GM21825 (cell line): ENCODE results near the gene EVC.

ENCODE experiments used
- ATAC-seq: cut with Tn5 transposase; IDR thresholded peaks from one replicate; pipeline ENCODE4 v1.9.1; 2021; ENCODE audit warnings: mild to moderate bottlenecking, moderate library complexity; ENCODE audit not compliant: unreplicated experiment

The EVC gene

GRCh38 chr4:5753766-5754528, 42.9 kb downstream of the EVC start:
- no peak for ATAC-seq

GRCh38 chr4:5754529-5754881, 43.5 kb downstream of the EVC start:
- no peak for ATAC-seq

- no peak for ATAC-seq
Observed at GRCh38 chr4:5755161-5755560, 44.2 kb downstream of the EVC start.

- no peak for ATAC-seq
Observed at GRCh38 chr4:5755679-5756078, 44.7 kb downstream of the EVC start.

- ATAC-seq, result no peak
Observed at GRCh38 chr4:5756271-5756670, 45.3 kb downstream of the EVC start.

- ATAC-seq, result no peak
Observed at GRCh38 chr4:5757091-5757490, 46.1 kb downstream of the EVC start.

- ATAC-seq, result no peak
Observed at GRCh38 chr4:5757536-5757935, 46.5 kb downstream of the EVC start.

- ATAC-seq, result no peak
Observed at GRCh38 chr4:5757954-5758353, 47.0 kb downstream of the EVC start.

GRCh38 chr4:5758741-5759140, 47.7 kb downstream of the EVC start:
- ATAC-seq, result no peak

GRCh38 chr4:5759236-5760075, 48.5 kb downstream of the EVC start:
- ATAC-seq, result no peak

- ATAC-seq, result no peak
Observed at GRCh38 chr4:5760246-5760645, 49.2 kb downstream of the EVC start.

GRCh38 chr4:5760936-5761480, 50.0 kb downstream of the EVC start:
- no peak for ATAC-seq

GRCh38 chr4:5770051-5770450, 59.0 kb downstream of the EVC start:
- no peak for ATAC-seq

- ATAC-seq, result no peak
Observed at GRCh38 chr4:5772528-5773270, 61.7 kb downstream of the EVC start.

- ATAC-seq, result no peak
Observed at GRCh38 chr4:5773271-5773555, 62.2 kb downstream of the EVC start.

GRCh38 chr4:5774416-5775036, 63.5 kb downstream of the EVC start:
- ATAC-seq, result no peak

- no peak for ATAC-seq
Observed at GRCh38 chr4:5776510-5776909, 65.5 kb downstream of the EVC start.

- no peak for ATAC-seq
Observed at GRCh38 chr4:5780831-5781480, 70.0 kb downstream of the EVC start.

- ATAC-seq, result no peak
Observed at GRCh38 chr4:5781691-5782090, 70.7 kb downstream of the EVC start.

GRCh38 chr4:5782829-5783476, 72.0 kb downstream of the EVC start:
- no peak for ATAC-seq
